HG02610 (cell line): Measurements from ENCODE around the gene CLEC7A.

ENCODE experiments used
- ATAC-seq: cut with Tn5 transposase; IDR thresholded peaks from one replicate; pipeline ENCODE4 v1.9.1; 2021; ENCODE audit warnings: mild to moderate bottlenecking, moderate library complexity; ENCODE audit not compliant: unreplicated experiment

The CLEC7A gene

GRCh38 chr12:10142976-10143589 is 13.1 kb upstream of the CLEC7A start:
- no peak for ATAC-seq

DNA sequence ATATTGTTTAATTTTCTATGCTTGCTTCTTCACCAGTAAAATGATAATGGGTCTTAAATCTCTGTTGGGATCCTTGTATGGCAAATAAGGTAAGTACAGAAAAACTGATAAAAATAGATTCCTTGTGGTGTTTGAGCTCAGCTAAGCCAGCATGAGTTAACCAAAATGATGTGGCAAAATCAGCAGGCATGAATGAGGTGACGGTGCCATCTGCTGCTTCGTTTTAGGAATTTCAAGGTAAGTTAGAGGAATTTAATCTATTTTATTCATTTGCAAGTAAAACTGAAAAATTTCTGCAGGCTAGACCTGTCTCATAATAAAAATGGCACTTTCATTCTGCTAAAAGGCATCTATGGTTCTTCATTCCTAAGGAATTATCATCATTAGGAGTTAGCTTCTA is 10.0 kb upstream of the CLEC7A start:
- ATAC-seq, result no peak

DNA sequence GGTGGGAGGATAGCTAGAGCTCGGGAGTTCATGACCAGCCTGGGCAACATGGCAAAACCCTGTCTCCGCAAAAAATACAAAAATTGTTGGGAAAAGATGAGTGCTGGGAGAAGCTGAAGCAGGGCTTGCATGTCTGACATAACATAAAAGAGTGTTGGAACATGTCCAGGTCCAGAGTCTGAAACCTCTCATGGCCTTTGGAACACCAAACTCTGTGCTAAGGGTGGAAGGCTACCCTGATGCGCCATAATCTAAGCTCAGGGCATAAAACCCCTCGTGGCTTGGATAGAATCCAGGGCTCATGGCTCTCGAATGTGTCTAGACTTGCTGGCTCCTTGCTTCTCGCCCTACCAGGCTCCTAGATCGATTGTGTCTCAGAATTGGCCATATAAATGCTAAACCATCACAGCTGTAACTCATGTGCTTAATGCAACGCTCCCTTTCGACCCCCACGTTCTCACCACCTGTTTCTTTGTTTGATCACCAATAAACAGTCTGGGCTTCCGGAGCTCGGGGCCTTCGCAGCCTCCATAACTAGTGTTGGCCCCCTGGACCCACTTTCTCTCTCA is 6.7 kb upstream of the CLEC7A start:
- no peak for ATAC-seq

DNA sequence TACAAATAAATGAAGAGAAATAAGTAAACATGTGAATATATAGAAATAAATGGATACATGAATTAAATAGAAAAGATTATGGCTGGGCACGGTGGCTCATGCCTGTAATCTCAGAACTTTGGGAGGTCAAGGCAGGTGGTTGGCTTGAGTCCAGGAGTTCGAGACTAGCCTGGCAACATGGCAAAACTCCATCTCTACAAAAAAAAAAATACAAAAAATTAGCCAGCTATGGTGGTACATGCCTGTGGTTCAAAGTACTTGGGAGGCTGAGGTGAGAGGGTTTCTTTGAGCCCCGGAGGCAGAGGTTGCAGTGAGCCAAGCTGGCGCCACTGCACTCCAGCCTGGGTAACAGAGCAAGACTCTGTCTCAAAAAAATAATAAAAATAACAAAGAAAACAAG is 5.1 kb upstream of the CLEC7A start:
- no peak for ATAC-seq

GRCh38 chr12:10132850-10133370 is 2.9 kb upstream of the CLEC7A start:
- no peak for ATAC-seq

- ATAC-seq, result no peak
These were observed 1.2 kb upstream of the CLEC7A start for GRCh38 chr12:10131111-10131690.

DNA sequence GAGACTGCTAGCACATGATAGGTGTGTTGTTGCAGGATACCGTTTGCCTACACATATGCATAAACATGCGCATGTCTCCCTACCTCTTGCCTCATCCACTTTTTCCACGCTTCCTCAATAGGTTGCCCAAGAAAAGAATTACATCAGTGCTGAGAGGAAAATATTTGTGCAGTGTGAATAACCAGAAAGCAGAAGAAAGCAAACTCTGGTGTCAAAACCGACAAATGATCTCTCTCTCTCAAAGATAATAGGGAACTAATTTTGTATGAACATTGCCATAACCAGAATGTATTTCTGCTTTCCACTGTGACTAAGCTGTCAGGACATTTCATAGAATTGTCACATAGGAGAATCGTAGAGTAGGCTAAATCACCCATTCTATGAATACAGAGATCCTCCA is 1.3 kb downstream of the CLEC7A start:
- no peak for ATAC-seq

DNA sequence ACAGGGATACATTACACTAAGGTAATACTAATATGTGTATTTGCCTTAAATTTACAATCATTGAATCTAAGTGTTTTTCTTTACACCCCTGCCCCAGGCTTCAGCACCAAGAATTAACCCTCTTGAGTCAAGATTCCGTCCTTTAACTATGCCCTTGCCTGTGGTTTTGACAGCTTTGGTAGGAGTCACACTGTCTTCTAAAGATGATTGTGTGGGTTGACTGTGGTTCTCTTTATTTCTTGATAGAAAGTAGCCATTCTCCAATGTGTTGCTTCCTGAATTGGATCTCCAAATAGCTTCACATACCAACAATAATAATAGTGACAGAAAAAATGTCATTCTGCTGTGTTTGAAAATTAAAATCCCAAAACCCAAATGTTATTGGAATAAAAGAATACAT is 3.6 kb downstream of the CLEC7A start:
- no peak for ATAC-seq

DNA sequence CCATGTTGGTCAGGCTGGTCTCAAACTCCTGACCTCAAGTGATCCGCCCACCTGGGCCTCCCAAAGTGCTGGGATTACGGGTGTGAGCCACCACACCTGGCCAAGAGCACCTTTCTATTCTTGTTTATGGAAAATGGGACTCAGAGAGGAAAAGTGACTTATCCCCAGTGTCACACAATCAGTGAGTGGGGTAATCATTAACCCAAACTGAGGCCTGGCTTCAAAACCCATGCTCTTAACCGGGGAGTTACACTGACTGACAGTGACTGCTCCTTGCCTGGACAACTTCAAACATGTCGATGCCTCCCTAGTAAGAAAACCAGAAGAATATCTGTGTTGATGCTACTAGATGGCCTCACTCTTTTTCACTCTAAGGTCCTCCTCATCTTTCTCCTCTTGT is 7.3 kb downstream of the CLEC7A start:
- ATAC-seq, result no peak

- ATAC-seq, result no peak
These were observed 8.7 kb downstream of the CLEC7A start for GRCh38 chr12:10121278-10121677.

GRCh38 chr12:10119066-10119465 is 10.9 kb downstream of the CLEC7A start:
- no peak for ATAC-seq

GRCh38 chr12:10115890-10116289 is 14.1 kb downstream of the CLEC7A start:
- ATAC-seq, result no peak

GRCh38 chr12:10115311-10115710 is 14.7 kb downstream of the CLEC7A start:
- ATAC-seq, result no peak

- ATAC-seq, result no peak
These were observed 16.1 kb downstream of the CLEC7A start for GRCh38 chr12:10113920-10114319.

- ATAC-seq, result no peak
These were observed 16.9 kb downstream of the CLEC7A start for GRCh38 chr12:10113075-10113474.

- no peak for ATAC-seq
These were observed 18.5 kb downstream of the CLEC7A start for GRCh38 chr12:10111451-10111850.

DNA sequence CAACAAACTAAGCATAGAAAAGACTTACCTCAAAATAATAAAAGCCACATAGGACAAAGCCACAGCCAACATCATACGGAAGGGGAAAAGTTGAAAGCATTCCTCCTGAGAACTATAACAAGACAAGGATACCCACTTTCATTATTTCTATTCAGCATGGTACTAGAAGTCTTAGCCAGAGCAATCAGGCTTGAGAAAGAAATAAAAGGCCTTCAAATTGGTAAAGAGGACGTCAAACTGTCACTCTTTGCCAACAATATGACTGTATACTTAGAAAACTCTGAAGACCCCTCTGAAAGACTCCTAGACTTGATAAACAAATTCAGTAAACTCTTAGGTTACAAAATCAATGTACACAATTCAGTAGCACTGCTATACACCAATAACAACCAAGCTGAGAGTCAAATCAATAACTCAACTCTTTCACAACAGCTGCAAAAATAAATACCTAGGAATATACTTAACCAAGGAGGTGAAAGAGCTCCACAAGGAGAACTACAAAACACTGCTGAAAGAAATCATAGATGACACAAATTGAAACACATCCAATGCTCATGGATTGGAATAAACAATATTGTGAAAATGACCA is 19.6 kb downstream of the CLEC7A start:
- ATAC-seq, result no peak

DNA sequence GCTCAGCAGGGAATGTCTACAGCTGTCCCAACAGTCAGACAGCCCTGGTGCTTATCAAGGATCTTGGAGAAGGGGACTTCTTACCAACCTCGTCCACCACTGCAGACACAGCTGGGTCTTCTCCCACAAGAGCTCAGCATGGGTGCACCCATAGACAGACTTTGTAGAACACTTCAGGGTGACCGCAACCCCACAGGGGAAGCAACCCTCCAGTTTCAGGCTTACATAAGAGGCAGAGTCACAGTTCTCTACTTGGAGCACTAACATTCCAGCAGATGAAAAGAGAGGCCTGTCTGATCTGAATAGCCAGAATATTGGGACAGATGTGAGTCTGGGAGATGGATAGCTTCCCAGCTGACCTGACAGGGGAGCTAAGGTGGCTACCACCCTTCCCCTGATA is 27.7 kb downstream of the CLEC7A start:
- no peak for ATAC-seq

GRCh38 chr12:10101648-10102220 is 28.3 kb downstream of the CLEC7A start:
- ATAC-seq, result no peak

GRCh38 chr12:10101042-10101579 is 28.9 kb downstream of the CLEC7A start:
- ATAC-seq, result no peak

DNA sequence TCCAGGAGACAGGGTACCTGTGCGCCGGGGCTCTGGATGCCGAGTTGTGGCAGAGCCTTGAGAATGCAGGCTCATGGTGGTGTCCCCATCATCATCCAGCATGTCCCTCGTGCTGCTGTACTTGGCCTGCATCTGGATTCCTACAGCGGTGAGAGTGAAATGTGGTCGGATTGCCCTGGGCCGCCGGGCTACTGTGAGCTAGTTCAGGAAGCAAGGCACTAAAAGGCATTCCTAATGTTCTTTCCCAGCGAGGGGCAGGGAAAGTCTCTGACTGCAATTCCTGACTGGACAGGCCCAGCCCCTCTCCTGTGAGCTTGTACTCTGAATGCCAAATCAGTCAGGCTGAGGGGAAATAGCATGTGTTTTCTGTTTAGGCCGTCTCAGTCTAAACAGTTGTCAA is 31.2 kb downstream of the CLEC7A start, which contains the start of gene CLEC1A:
Gene CLEC1A, minus strand, starts transcription at position 195 of the 400 bp plus-strand sequence. Its CDS starts 63 bp downstream, at position 132.
- no peak for ATAC-seq
